Fibroblast of lung (primary cell): ENCODE results near the gene TESK1. TPM values are rescaled to one million over a fixed set of nuclear protein-coding genes. Genes with fewer than 3 reads are reported as not detected.

ENCODE experiments used
- DNase-seq, 2 donors: peaks; one replicate each; pipeline versions ENCODE4 v3.0.0 to v3.0.0-alpha.2; 2010; ENCODE audit warnings: low read depth in 2 of 2
- H2AFZ ChIP-seq: 2 replicates; pipeline ENCODE4 v1.5.1; 2012; ENCODE audit warnings: low read length, control low read depth, inconsistent platforms
- H3K27ac ChIP-seq: 2 replicates; pipeline ENCODE4 v1.5.1; 2011; ENCODE audit warnings: low read length, control low read depth; ENCODE audit not compliant: insufficient read depth
- H3K27me3 ChIP-seq: 2 replicates; pipeline ENCODE4 v1.5.1; 2011; ENCODE audit warnings: mild to moderate bottlenecking, low read length; ENCODE audit not compliant: control insufficient read depth, insufficient read depth
- H3K36me3 ChIP-seq: 2 replicates; pipeline ENCODE4 v1.5.1; 2011; ENCODE audit warnings: low read length; ENCODE audit not compliant: control insufficient read depth, insufficient read depth
- H3K4me1 ChIP-seq: 2 replicates; pipeline ENCODE4 v1.5.1; 2011; ENCODE audit warnings: low read length; ENCODE audit not compliant: control insufficient read depth, insufficient read depth; ENCODE audit errors: extremely low read depth
- H3K4me2 ChIP-seq: 2 replicates; pipeline ENCODE4 v1.5.1; 2011; ENCODE audit warnings: low read length, control low read depth; ENCODE audit not compliant: insufficient read depth; ENCODE audit errors: extremely low read depth
- H3K4me3 ChIP-seq, 4 experiments: fragments of 200-600 bp in 1 of 4; sonication (generic) in 1 of 4; replicated peaks in 1 of 4; 2 replicates each; pipeline ENCODE4 v1.5.1; 2011 to 2016; ENCODE audit warnings: low read length in 4 of 4, low read depth in 3 of 4, mild to moderate bottlenecking in 3 of 4, control low read depth in 2 of 4, inconsistent platforms in 1 of 4, mixed read lengths in 1 of 4; ENCODE audit not compliant: insufficient read depth in 1 of 4; ENCODE audit errors: control extremely low read depth in 1 of 4
- H3K79me2 ChIP-seq: 2 replicates; pipeline ENCODE4 v1.5.1; 2012; ENCODE audit warnings: mild to moderate bottlenecking, low read length, inconsistent platforms; ENCODE audit not compliant: control insufficient read depth, insufficient read depth
- H3K9ac ChIP-seq: 2 replicates; pipeline ENCODE4 v1.5.1; 2011; ENCODE audit warnings: mild to moderate bottlenecking, low read length, control low read depth; ENCODE audit not compliant: insufficient read depth
- H3K9me3 ChIP-seq: 2 replicates; pipeline ENCODE4 v1.5.1; 2012; ENCODE audit warnings: low read depth, low read length; ENCODE audit not compliant: control insufficient read depth, insufficient read depth
- H4K20me1 ChIP-seq: 2 replicates; pipeline ENCODE4 v1.5.1; 2011; ENCODE audit warnings: low read length; ENCODE audit not compliant: control insufficient read depth, insufficient read depth; ENCODE audit errors: extremely low read depth
- CTCF ChIP-seq, 2 donors: IDR thresholded peaks in 1 of 2; conservative IDR thresholded peaks in 1 of 2; 1 replicate in 1 of 2; 2 replicates in 1 of 2; pipeline ENCODE4 v1.5.1; 2011 to 2012; ENCODE audit warnings: low read length in 2 of 2, control low read depth in 1 of 2, inconsistent platforms in 1 of 2, low read depth in 1 of 2, mild to moderate bottlenecking in 1 of 2
- EZH2 ChIP-seq: IDR thresholded peaks from 2 replicates; pipeline ENCODE4 v1.5.1; 2012; ENCODE audit warnings: low read length, control low read depth, mild to moderate bottlenecking; ENCODE audit errors: missing control alignments
- polyA plus RNA-seq, 2 donors: library from polyadenylated mRNA; depleted of rRNA in 1 of 2; stranded (reverse) in 1 of 2; unstranded in 1 of 2; fragments of >200 nt; gene quantifications; 2 replicates each; pipeline ENCODE4 v1.2.1, GENCODE V29; 2011 to 2012; ENCODE audit warnings: missing spikeins in 1 of 2
- total RNA-seq: library from RNA; depleted of rRNA; stranded (reverse); fragments of >200 nt; gene quantifications from 2 replicates; pipeline ENCODE4 v1.2.1, GENCODE V29; 2014

TESK1 gene
- total and polyA plus RNA-seq, 2 donors (not counting 1 experiment from before 2014, with no cell fraction given), result 9.4 to 12.0 TPM

GRCh38 chr9:35659340-35659739, 54.3 kb downstream of the TESK1 start:
- no peaks in the 10 kb centered on the region for H3K27me3 ChIP-seq
- no peaks in the 10 kb centered on the region for H3K9me3 ChIP-seq
- peak overlapping the region; percentile 97 for H3K27ac ChIP-seq
- H4K20me1 ChIP-seq, result no peaks in the 10 kb centered on the region
- peak overlapping the region; percentile 97 for H3K4me2 ChIP-seq
- H2AFZ ChIP-seq, result no peak overlapping the region
- peaks cover 15% of the 10 kb centered on the region for H3K4me1 ChIP-seq
- peak overlapping the region; percentile 97 for H3K9ac ChIP-seq
- H3K36me3 ChIP-seq, result peaks cover 2% of the 10 kb centered on the region
- H3K79me2 ChIP-seq, result peaks cover 15% of the 10 kb centered on the region
- TF ChIP-seq EZH2 (no peak), CTCF (conservative IDR thresholded peaks at IDR 0.05 in 1 of 2, IDR thresholded peaks at IDR 0.05 in 1 of 2; ENCODE audit: low read depth in 1 of 2, low read length in 2 of 2) (no peak)
- DNase-seq, result peak in 1 of 2 donors; percentile 54
- peak overlapping the region; percentile 53 to 82 (median 74) for H3K4me3 ChIP-seq

Other genes starting within 250 kb of the TESK1 start
- 10.0 and 15.5 TPM in 2 replicates for gene RUSC2, start 115.2 kb upstream of the TESK1 start, total RNA-seq
- 14.2 and 14.8 TPM in 2 replicates for gene RUSC2, start 115.2 kb upstream of the TESK1 start, polyA plus RNA-seq
- gene CD72, start 13.2 kb downstream of the TESK1 start, total RNA-seq, result 1.0 and 2.8 TPM in 2 replicates
- 0.64 and 1.00 TPM in 2 replicates for gene CD72, start 13.2 kb downstream of the TESK1 start, polyA plus RNA-seq
- gene SIT1, start 45.7 kb downstream of the TESK1 start, total RNA-seq, result 0.17 TPM in 1 of 2 replicates, not detected in the other
- 0.07 TPM in 1 of 2 replicates, not detected in the other for gene SIT1, start 45.7 kb downstream of the TESK1 start, polyA plus RNA-seq
- 67,954 and 162,287 TPM in 2 replicates for gene RMRP, start 52.8 kb downstream of the TESK1 start, total RNA-seq
- 75.4 and 110 TPM in 2 replicates for gene RMRP, start 52.8 kb downstream of the TESK1 start, polyA plus RNA-seq
- gene CCDC107, start 53.0 kb downstream of the TESK1 start, total RNA-seq, result 15.4 and 20.6 TPM in 2 replicates
- 20.2 and 24.9 TPM in 2 replicates for gene CCDC107, start 53.0 kb downstream of the TESK1 start, polyA plus RNA-seq
- under 0.01 and 0.66 TPM in 2 replicates for gene ARHGEF39, start 59.9 kb downstream of the TESK1 start, total RNA-seq
- gene ARHGEF39, start 59.9 kb downstream of the TESK1 start, polyA plus RNA-seq, result 0.77 and 3.9 TPM in 2 replicates
- 0.17 and 0.26 TPM in 2 replicates for gene CA9, start 68.7 kb downstream of the TESK1 start, total RNA-seq
- gene CA9, start 68.7 kb downstream of the TESK1 start, polyA plus RNA-seq, result 0.59 TPM in 1 of 2 replicates, not detected in the other
- 696 and 1,003 TPM in 2 replicates for gene TPM2, start 84.7 kb downstream of the TESK1 start, total RNA-seq
- 1,280 and 1,927 TPM in 2 replicates for gene TPM2, start 84.7 kb downstream of the TESK1 start, polyA plus RNA-seq
- 214 and 405 TPM in 2 replicates for gene TLN1, start 126.9 kb downstream of the TESK1 start, total RNA-seq
- gene TLN1, start 126.9 kb downstream of the TESK1 start, polyA plus RNA-seq, result 214 and 244 TPM in 2 replicates
- 64.7 and 70.2 TPM in 2 replicates for gene CREB3, start 127.4 kb downstream of the TESK1 start, total RNA-seq
- gene CREB3, start 127.4 kb downstream of the TESK1 start, polyA plus RNA-seq, result 50.2 and 55.8 TPM in 2 replicates
- gene GBA2, start 144.0 kb downstream of the TESK1 start, total RNA-seq, result 21.8 and 23.9 TPM in 2 replicates
- 24.1 and 25.5 TPM in 2 replicates for gene GBA2, start 144.0 kb downstream of the TESK1 start, polyA plus RNA-seq
- 10.5 and 14.9 TPM in 2 replicates for gene RGP1, start 144.0 kb downstream of the TESK1 start, total RNA-seq
- 17.4 and 18.0 TPM in 2 replicates for gene RGP1, start 144.0 kb downstream of the TESK1 start, polyA plus RNA-seq
- not detected in 2 replicates for gene MSMP, start 149.0 kb downstream of the TESK1 start, total RNA-seq
- gene MSMP, start 149.0 kb downstream of the TESK1 start, polyA plus RNA-seq, result not detected in 2 replicates
- 23.6 and 47.4 TPM in 2 replicates for gene NPR2, start 186.3 kb downstream of the TESK1 start, total RNA-seq
- gene NPR2, start 186.3 kb downstream of the TESK1 start, polyA plus RNA-seq, result 26.3 and 34.1 TPM in 2 replicates
- 1.0 and 1.3 TPM in 2 replicates for gene SPAG8, start 207.0 kb downstream of the TESK1 start, total RNA-seq
- gene SPAG8, start 207.0 kb downstream of the TESK1 start, polyA plus RNA-seq, result 0.62 and 0.64 TPM in 2 replicates
- 24.9 and 34.2 TPM in 2 replicates for gene HINT2, start 209.8 kb downstream of the TESK1 start, total RNA-seq
- gene HINT2, start 209.8 kb downstream of the TESK1 start, polyA plus RNA-seq, result 13.1 and 22.9 TPM in 2 replicates
- gene FAM221B, start 223.5 kb downstream of the TESK1 start, total RNA-seq, result not detected in 2 replicates
- not detected in 2 replicates for gene FAM221B, start 223.5 kb downstream of the TESK1 start, polyA plus RNA-seq
- 2.1 and 3.0 TPM in 2 replicates for gene TMEM8B, start 224.0 kb downstream of the TESK1 start, total RNA-seq
- gene TMEM8B, start 224.0 kb downstream of the TESK1 start, polyA plus RNA-seq, result 2.7 and 3.0 TPM in 2 replicates